HEK293 (cell line): ENCODE data around the gene SNX20.

ENCODE experiments used
- CTCF ChIA-PET: fragments of 350-600 bp; formaldehyde crosslinking; extraction: SDS; loops from one replicate; lab custom pipeline; 2021; ENCODE audit warnings: antibody characterized with exemption; lab: Yijun Ruan, JAX
- POLR2A ChIA-PET: fragments of 300-600 bp; formaldehyde crosslinking; extraction: SDS; loops from one replicate; lab custom pipeline; 2020; ENCODE audit warnings: antibody characterized with exemption, inconsistent platforms; lab: Yijun Ruan, JAX
- H3K27ac ChIP-seq: fragments of 200-500 bp; sonication (Bioruptor generic); 2 replicates; pipeline ENCODE4 v1.5.1; 2014; ENCODE audit warnings: low read depth, low read length, control low read depth, inconsistent platforms; ENCODE audit errors: extremely low read depth
- H3K36me3 ChIP-seq, 2 experiments: fragments of 200-500 bp in 1 of 2; sonication (Bioruptor generic) in 1 of 2; 1 replicate in 1 of 2; 2 replicates in 1 of 2; pipeline ENCODE4 v1.5.1; 2014 to 2017; ENCODE audit warnings: inconsistent platforms in 2 of 2, low read length in 2 of 2; ENCODE audit not compliant: control insufficient read depth in 2 of 2, insufficient read depth in 1 of 2
- H3K4me1 ChIP-seq: fragments of 200-500 bp; sonication (Bioruptor generic); 2 replicates; pipeline ENCODE4 v1.5.1; 2014; ENCODE audit warnings: mild to moderate bottlenecking, low read length, inconsistent platforms; ENCODE audit not compliant: control insufficient read depth, insufficient read depth
- H3K4me3 ChIP-seq: 2 replicates; pipeline ENCODE4 v1.5.1; 2011; ENCODE audit warnings: low read depth, mild to moderate bottlenecking, control low read depth, low read length, moderate library complexity
- H3K9me3 ChIP-seq: fragments of 200-500 bp; sonication (Bioruptor generic); 2 replicates; pipeline ENCODE4 v1.5.1; 2014; ENCODE audit warnings: low read depth, low read length, inconsistent platforms; ENCODE audit not compliant: control insufficient read depth, insufficient read depth
- SCRT1 ChIP-seq: fragments of 450-650 bp; formaldehyde crosslinking; IDR thresholded peaks from 2 replicates; pipeline ENCODE4 v1.5.1; 2016; ENCODE audit warnings: missing biosample characterization, missing genetic modification characterization, borderline replicate concordance
- ZBTB1 ChIP-seq: fragments of 450-650 bp; formaldehyde crosslinking; IDR thresholded peaks from 2 replicates; pipeline ENCODE4 v1.5.1; 2016; ENCODE audit warnings: missing biosample characterization, missing genetic modification characterization
- ZBTB20 ChIP-seq: fragments of 450-650 bp; formaldehyde crosslinking; IDR thresholded peaks from 2 replicates; pipeline ENCODE4 v1.5.1; 2016; ENCODE audit warnings: missing biosample characterization, missing genetic modification characterization
- ZBTB7A ChIP-seq: fragments of 450-650 bp; formaldehyde crosslinking; IDR thresholded peaks from 2 replicates; pipeline ENCODE4 v1.5.1; 2016; ENCODE audit warnings: low read depth, missing biosample characterization, missing genetic modification characterization
- ZNF114 ChIP-seq: fragments of 450-650 bp; formaldehyde crosslinking; IDR thresholded peaks from 2 replicates; pipeline ENCODE4 v1.5.0; 2017; ENCODE audit warnings: missing biosample characterization, missing genetic modification characterization
- ZNF16 ChIP-seq: fragments of 450-650 bp; formaldehyde crosslinking; IDR thresholded peaks from 2 replicates; pipeline ENCODE4 v1.5.1; 2016; ENCODE audit warnings: low read depth, missing biosample characterization, missing genetic modification characterization
- ZNF169 ChIP-seq: fragments of 450-650 bp; formaldehyde crosslinking; IDR thresholded peaks from 2 replicates; pipeline ENCODE4 v1.5.1; 2016; ENCODE audit warnings: missing biosample characterization, missing genetic modification characterization
- ZNF19 ChIP-seq: fragments of 450-650 bp; formaldehyde crosslinking; IDR thresholded peaks from 2 replicates; pipeline ENCODE4; 2016; ENCODE audit warnings: missing biosample characterization, missing genetic modification characterization, low read depth
- ZNF292 ChIP-seq: fragments of 450-650 bp; formaldehyde crosslinking; IDR thresholded peaks from 2 replicates; pipeline ENCODE4 v1.5.1; 2016; ENCODE audit warnings: low read depth, missing biosample characterization, missing genetic modification characterization, borderline replicate concordance
- ZNF426 ChIP-seq: fragments of 450-650 bp; formaldehyde crosslinking; IDR thresholded peaks from 2 replicates; pipeline ENCODE4 v1.5.1; 2017; ENCODE audit warnings: missing biosample characterization, missing genetic modification characterization, mild to moderate bottlenecking, inconsistent platforms, moderate library complexity
- ZNF654 ChIP-seq: fragments of 450-650 bp; formaldehyde crosslinking; IDR thresholded peaks from 2 replicates; pipeline ENCODE4 v1.5.1; 2016; ENCODE audit warnings: low read depth, missing biosample characterization, missing genetic modification characterization
- ZNF707 ChIP-seq: fragments of 450-650 bp; formaldehyde crosslinking; IDR thresholded peaks from 2 replicates; pipeline ENCODE4 v1.5.1; 2016; ENCODE audit warnings: missing biosample characterization, missing genetic modification characterization
- ZNF791 ChIP-seq: fragments of 450-650 bp; formaldehyde crosslinking; IDR thresholded peaks from 2 replicates; pipeline ENCODE4 v1.5.1; 2016; ENCODE audit warnings: missing biosample characterization, missing genetic modification characterization
- ZSCAN16 ChIP-seq: fragments of 450-650 bp; formaldehyde crosslinking; IDR thresholded peaks from 2 replicates; pipeline ENCODE4 v1.5.1; 2016; ENCODE audit warnings: missing biosample characterization, missing genetic modification characterization
- TF ChIP-seq, protein P1 (sequence below): fragments of 450-650 bp; formaldehyde crosslinking; IDR thresholded peaks from 2 replicates; pipeline ENCODE4 v1.5.1; 2016; ENCODE audit warnings: missing biosample characterization, missing genetic modification characterization
- TF ChIP-seq, protein P2 (sequence below): fragments of 450-650 bp; formaldehyde crosslinking; IDR thresholded peaks from 2 replicates; pipeline ENCODE4 v1.5.1; 2016; ENCODE audit warnings: missing biosample characterization, missing genetic modification characterization
- TF ChIP-seq, protein P3 (sequence below): fragments of 450-650 bp; formaldehyde crosslinking; IDR thresholded peaks from 2 replicates; pipeline ENCODE4 v1.5.1; 2017; ENCODE audit warnings: missing biosample characterization, missing genetic modification characterization
- TF ChIP-seq, protein P4 (sequence below): fragments of 450-650 bp; formaldehyde crosslinking; IDR thresholded peaks from 2 replicates; pipeline ENCODE4 v1.5.1; 2016; ENCODE audit warnings: missing biosample characterization, missing genetic modification characterization, low read depth
- TF ChIP-seq, protein P5 (sequence below): fragments of 450-650 bp; formaldehyde crosslinking; IDR thresholded peaks from 2 replicates; pipeline ENCODE4 v1.5.1; 2016; ENCODE audit warnings: missing biosample characterization, missing genetic modification characterization
- TF ChIP-seq, protein P6 (sequence below): fragments of 450-650 bp; formaldehyde crosslinking; IDR thresholded peaks from 2 replicates; pipeline ENCODE4 v1.5.1; 2016; ENCODE audit warnings: missing biosample characterization, missing genetic modification characterization

Gene SNX20

DNA sequence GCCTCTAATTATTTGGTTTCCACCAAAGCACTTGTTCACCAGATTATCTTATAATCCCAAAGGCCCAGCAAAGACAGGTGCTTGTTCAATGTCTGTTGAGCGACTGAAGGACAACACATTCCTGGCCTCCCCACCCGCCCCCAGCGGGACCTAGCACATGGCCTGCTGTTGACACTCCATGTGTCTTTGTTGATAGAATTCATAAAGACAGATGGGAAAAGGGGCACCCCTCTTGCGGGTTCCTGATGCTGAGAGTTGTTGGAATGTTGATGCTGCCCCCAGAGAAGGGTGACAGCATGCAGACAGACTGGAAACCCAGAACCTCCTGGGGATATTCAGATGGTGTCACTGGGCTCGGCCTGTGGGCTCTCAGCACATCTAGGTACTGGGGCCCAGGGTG is 36.9 kb downstream of the SNX20 start:
- CTCF ChIA-PET = no interaction called here
- Histone ChIP-seq H3K9me3 (no peaks in the 10 kb centered on the region), H3K36me3 (no peaks in the 10 kb centered on the region), H3K4me3 (no peak overlapping the region), H3K4me1 (no peaks in the 10 kb centered on the region), H3K27ac (no peak overlapping the region)
- POLR2A ChIA-PET = no interaction called here
- TF ChIP-seq ZNF426 (tag by site-specific recombination) = no peak
- no peak for TF ChIP-seq ZNF292 (tag by site-specific recombination)
- TF ChIP-seq ZNF16 (tag by site-specific recombination) = no peak
- no peak for TF ChIP-seq ZBTB1 (tag by site-specific recombination)
- no peak for TF ChIP-seq ZNF114 (tag by site-specific recombination)
- no peak for TF ChIP-seq ZNF707 (tag by site-specific recombination)
- TF ChIP-seq ZSCAN16 (tag by site-specific recombination) = no peak

DNA sequence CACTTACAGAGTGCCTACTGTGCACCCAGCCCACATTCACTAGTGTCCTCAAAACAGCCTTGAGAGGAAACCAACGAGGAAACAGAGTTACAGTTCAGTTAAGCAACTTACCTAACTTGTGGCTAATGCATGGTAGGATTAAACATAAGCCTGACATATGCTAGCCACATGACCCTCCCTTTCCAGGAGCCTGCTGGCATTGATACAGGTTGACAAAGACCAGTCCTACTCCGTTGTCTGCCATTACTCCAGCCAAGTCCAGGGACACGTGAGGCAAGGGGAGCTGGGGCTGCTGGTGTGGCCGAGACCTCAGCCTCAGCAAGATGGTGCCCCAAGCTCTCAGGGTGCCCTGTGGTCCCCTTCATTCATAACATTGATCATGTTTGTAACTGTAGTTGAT is 37.9 kb downstream of the SNX20 start:
- H3K4me3 ChIP-seq = no peak overlapping the region
- H3K4me1 ChIP-seq = no peaks in the 10 kb centered on the region
- no peaks in the 10 kb centered on the region for H3K9me3 ChIP-seq
- H3K27ac ChIP-seq = no peak overlapping the region
- H3K36me3 ChIP-seq = no peaks in the 10 kb centered on the region
- TF ChIP-seq, protein P1, sequence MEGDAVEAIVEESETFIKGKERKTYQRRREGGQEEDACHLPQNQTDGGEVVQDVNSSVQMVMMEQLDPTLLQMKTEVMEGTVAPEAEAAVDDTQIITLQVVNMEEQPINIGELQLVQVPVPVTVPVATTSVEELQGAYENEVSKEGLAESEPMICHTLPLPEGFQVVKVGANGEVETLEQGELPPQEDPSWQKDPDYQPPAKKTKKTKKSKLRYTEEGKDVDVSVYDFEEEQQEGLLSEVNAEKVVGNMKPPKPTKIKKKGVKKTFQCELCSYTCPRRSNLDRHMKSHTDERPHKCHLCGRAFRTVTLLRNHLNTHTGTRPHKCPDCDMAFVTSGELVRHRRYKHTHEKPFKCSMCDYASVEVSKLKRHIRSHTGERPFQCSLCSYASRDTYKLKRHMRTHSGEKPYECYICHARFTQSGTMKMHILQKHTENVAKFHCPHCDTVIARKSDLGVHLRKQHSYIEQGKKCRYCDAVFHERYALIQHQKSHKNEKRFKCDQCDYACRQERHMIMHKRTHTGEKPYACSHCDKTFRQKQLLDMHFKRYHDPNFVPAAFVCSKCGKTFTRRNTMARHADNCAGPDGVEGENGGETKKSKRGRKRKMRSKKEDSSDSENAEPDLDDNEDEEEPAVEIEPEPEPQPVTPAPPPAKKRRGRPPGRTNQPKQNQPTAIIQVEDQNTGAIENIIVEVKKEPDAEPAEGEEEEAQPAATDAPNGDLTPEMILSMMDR = no peak
- TF ChIP-seq, protein P2, sequence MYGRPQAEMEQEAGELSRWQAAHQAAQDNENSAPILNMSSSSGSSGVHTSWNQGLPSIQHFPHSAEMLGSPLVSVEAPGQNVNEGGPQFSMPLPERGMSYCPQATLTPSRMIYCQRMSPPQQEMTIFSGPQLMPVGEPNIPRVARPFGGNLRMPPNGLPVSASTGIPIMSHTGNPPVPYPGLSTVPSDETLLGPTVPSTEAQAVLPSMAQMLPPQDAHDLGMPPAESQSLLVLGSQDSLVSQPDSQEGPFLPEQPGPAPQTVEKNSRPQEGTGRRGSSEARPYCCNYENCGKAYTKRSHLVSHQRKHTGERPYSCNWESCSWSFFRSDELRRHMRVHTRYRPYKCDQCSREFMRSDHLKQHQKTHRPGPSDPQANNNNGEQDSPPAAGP = no peak
- no peak for TF ChIP-seq ZNF169 (tag by site-specific recombination)
- ChIA-PET CTCF (interaction anchor here (0.6 to 1.4 kb wide), 3 partner anchors 22 to 138 kb away, joined by 4 to 6 read pairs (median 5); no protein-coding TSS in a partner anchor), POLR2A (no interaction called here)

DNA sequence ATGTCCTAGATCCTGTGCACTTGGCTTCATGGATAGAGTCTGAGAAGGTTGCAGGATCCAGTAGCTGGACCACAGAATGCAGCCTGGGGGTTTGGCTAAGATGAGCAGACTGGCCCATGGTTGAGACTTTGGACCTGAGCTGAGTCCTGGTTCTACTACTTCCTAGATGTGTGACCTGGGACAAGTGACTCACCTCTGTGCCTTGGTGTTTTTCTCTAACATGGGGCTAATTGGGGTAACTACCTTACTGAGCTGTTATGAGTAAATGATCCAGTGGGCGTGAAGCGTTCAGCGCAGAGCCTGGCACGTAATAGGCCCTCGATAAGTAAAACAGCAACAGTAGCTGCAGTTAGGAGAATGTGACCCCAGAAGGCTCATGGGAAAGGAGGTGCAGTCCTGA is 38.8 kb downstream of the SNX20 start:
- H3K4me3 ChIP-seq = no peak overlapping the region
- H3K36me3 ChIP-seq = no peaks in the 10 kb centered on the region
- H3K4me1 ChIP-seq = no peaks in the 10 kb centered on the region
- CTCF ChIA-PET = interaction anchor here (1.4 kb wide), 1 partner anchor 23 kb away, joined by 5 read pairs; no protein-coding TSS in a partner anchor
- POLR2A ChIA-PET = no interaction called here
- H3K9me3 ChIP-seq = no peaks in the 10 kb centered on the region
- no peak overlapping the region for H3K27ac ChIP-seq
- TF ChIP-seq, protein P3, sequence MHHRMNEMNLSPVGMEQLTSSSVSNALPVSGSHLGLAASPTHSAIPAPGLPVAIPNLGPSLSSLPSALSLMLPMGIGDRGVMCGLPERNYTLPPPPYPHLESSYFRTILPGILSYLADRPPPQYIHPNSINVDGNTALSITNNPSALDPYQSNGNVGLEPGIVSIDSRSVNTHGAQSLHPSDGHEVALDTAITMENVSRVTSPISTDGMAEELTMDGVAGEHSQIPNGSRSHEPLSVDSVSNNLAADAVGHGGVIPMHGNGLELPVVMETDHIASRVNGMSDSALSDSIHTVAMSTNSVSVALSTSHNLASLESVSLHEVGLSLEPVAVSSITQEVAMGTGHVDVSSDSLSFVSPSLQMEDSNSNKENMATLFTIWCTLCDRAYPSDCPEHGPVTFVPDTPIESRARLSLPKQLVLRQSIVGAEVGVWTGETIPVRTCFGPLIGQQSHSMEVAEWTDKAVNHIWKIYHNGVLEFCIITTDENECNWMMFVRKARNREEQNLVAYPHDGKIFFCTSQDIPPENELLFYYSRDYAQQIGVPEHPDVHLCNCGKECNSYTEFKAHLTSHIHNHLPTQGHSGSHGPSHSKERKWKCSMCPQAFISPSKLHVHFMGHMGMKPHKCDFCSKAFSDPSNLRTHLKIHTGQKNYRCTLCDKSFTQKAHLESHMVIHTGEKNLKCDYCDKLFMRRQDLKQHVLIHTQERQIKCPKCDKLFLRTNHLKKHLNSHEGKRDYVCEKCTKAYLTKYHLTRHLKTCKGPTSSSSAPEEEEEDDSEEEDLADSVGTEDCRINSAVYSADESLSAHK = no peak
- TF ChIP-seq ZNF19 (tag by site-specific recombination) (no peak), ZBTB20 (no peak), ZNF654 (tag by site-specific recombination) (no peak), ZBTB7A (tag by site-specific recombination) (no peak), ZNF791 (no peak), ZNF114 (tag by site-specific recombination) (no peak), SCRT1 (tag by site-specific recombination) (no peak), ZNF16 (tag by site-specific recombination) (no peak)
- TF ChIP-seq, protein P4, sequence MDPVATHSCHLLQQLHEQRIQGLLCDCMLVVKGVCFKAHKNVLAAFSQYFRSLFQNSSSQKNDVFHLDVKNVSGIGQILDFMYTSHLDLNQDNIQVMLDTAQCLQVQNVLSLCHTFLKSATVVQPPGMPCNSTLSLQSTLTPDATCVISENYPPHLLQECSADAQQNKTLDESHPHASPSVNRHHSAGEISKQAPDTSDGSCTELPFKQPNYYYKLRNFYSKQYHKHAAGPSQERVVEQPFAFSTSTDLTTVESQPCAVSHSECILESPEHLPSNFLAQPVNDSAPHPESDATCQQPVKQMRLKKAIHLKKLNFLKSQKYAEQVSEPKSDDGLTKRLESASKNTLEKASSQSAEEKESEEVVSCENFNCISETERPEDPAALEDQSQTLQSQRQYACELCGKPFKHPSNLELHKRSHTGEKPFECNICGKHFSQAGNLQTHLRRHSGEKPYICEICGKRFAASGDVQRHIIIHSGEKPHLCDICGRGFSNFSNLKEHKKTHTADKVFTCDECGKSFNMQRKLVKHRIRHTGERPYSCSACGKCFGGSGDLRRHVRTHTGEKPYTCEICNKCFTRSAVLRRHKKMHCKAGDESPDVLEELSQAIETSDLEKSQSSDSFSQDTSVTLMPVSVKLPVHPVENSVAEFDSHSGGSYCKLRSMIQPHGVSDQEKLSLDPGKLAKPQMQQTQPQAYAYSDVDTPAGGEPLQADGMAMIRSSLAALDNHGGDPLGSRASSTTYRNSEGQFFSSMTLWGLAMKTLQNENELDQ = no peak
- TF ChIP-seq, protein P5, sequence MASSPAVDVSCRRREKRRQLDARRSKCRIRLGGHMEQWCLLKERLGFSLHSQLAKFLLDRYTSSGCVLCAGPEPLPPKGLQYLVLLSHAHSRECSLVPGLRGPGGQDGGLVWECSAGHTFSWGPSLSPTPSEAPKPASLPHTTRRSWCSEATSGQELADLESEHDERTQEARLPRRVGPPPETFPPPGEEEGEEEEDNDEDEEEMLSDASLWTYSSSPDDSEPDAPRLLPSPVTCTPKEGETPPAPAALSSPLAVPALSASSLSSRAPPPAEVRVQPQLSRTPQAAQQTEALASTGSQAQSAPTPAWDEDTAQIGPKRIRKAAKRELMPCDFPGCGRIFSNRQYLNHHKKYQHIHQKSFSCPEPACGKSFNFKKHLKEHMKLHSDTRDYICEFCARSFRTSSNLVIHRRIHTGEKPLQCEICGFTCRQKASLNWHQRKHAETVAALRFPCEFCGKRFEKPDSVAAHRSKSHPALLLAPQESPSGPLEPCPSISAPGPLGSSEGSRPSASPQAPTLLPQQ (tag by site-specific recombination) = no peak
- TF ChIP-seq, protein P6, sequence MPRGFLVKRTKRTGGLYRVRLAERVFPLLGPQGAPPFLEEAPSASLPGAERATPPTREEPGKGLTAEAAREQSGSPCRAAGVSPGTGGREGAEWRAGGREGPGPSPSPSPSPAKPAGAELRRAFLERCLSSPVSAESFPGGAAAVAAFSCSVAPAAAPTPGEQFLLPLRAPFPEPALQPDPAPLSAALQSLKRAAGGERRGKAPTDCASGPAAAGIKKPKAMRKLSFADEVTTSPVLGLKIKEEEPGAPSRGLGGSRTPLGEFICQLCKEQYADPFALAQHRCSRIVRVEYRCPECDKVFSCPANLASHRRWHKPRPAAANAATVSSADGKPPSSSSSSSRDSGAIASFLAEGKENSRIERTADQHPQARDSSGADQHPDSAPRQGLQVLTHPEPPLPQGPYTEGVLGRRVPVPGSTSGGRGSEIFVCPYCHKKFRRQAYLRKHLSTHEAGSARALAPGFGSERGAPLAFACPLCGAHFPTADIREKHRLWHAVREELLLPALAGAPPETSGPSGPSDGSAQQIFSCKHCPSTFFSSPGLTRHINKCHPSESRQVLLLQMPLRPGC (tag by site-specific recombination) = no peak
